Epithelial cell of prostate (primary cell): Measurements from ENCODE around the gene EPB41L1.

Experiments
- DNase-seq: peaks from one replicate; pipeline ENCODE4 v3.0.0-alpha.2; 2011; ENCODE audit warnings: low read depth, low spot score
- H3K27ac ChIP-seq: fragments of 450-650 bp; 2 replicates; pipeline ENCODE4 v1.5.1; 2017; ENCODE audit warnings: mild to moderate bottlenecking

Gene EPB41L1

GRCh38 chr20:36183155-36183944 is 28.8 kb downstream of the EPB41L1 start:
- DNase-seq = no peak
- no peak overlapping the region for H3K27ac ChIP-seq

- no peak overlapping the region for H3K27ac ChIP-seq
- DNase-seq = no peak
Observed at GRCh38 chr20:36184816-36185776, 30.6 kb downstream of the EPB41L1 start.

DNA sequence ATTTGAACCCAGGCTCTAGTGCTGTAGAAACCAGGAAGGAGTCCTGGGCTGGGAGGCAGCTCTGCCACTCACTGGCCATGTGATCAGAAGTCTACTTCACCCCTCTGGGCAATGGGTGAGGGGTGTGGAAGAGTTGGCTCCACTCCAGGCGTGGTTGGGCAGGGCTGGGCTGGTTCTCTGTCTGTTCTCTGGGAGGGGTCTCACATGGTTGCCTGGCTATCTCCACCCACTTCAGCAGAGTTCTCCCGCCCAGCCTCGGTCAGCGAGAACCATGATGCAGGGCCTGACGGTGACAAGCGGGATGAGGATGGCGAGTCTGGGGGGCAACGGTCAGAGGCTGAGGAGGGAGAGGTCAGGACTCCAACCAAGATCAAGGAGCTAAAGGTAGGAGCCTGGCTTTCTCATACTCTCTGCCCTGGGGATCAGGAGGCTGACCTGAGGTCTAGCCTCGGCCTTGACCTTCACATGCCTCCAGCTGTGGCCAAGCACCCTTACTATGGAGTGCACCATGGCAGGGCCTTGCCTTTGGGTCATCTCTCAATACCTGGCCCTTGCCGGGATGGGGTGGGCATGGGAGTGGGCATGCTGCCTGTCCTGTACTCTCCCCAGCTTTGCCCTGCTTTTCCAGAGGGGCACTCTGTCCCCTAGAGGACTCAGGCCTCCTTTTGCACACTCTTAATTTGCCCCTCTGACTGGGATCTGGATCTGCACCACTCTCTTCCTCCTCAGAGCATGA is 39.6 kb downstream of the EPB41L1 start:
- DNase-seq = no peak
- no peak overlapping the region for H3K27ac ChIP-seq

DNA sequence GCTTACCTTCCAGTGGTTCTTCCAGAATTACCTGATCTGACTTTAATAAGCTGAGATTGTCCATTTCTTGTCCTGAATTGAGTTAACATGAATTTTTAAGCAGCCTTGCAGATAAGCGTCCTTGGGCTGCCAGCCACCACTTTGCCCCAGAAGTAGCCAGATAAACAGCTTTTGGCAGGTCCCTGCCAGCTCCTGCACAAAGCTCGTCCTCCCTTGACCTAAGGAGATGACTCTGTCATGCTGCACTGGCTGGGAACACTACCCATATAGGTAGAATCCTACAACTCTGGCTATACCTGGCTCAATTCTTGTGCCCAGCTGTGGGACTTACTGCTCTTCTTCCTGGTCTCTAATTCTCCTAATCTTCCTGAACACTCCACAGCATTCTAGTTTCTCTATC is 42.1 kb downstream of the EPB41L1 start:
- H3K27ac ChIP-seq = no peak overlapping the region
- DNase-seq = no peak

- H3K27ac ChIP-seq = no peak overlapping the region
- DNase-seq = peak; percentile 6
Observed at GRCh38 chr20:36197271-36197670, 42.7 kb downstream of the EPB41L1 start.

DNA sequence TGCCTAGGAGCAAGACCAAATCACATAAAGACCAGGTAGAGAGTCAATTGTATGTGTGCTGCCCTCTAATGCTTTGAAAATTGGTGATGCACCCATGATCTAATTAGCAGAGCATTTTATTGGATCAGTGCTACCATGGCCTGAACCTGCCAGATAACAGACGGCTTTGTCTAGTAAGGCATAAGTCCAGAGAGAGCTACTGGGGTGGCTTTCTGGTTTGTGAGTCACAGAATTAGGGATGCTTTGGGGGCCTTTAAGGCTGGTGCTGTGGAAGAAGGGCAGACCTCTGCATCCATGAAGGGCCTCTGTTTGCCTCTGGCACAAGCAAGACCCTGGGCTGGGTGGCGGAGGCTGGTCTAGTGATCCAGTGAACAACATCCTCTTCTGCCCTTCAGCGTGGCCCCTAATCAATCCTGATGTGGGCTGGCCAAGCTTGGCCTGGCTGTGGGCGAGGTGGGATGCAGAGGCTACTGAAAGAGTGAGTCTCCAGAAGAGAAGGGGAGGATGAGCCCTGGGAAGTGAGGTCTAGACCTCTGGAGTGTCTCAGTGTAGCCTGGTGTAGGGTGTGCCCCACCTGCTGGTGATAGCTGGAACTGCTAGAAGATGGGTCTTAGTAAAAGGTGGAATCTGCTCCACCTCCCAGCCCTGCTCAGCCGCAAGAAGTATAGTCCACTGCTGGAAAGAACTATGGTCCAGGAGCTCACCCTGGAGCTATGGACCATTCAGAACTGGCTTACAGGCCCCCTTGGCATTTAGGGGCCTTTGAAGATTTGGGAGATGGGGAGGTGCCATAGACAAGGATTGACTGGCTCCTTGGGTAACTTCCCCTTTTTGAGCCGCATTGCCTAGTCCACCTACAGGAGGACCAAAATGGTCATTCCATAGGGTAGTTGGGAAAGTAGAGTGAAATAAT is 45.1 kb downstream of the EPB41L1 start:
- no peak overlapping the region for H3K27ac ChIP-seq
- DNase-seq = no peak

DNA sequence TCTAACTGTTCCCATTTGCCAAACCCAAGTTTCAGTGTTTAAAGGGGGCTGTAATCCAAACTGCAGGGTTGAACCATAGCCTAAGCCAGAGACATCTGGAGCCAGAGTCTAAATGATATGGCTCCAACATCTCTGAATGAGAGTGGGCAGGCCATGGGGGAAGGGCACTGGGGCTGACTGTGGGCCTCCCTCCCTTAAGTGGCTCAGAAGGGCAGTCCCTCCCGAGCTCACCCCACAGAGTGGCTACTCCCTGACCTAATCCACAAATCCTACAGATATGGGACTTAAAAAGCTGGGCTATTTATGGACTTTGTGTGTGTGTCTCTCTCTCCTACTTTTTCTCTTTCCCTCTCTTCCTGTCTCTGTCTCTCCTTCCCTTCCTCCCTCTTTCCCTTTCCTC is 45.9 kb downstream of the EPB41L1 start:
- H3K27ac ChIP-seq = no peak overlapping the region
- DNase-seq = no peak

GRCh38 chr20:36201198-36201597 is 46.7 kb downstream of the EPB41L1 start:
- no peak for DNase-seq
- no peak overlapping the region for H3K27ac ChIP-seq

DNA sequence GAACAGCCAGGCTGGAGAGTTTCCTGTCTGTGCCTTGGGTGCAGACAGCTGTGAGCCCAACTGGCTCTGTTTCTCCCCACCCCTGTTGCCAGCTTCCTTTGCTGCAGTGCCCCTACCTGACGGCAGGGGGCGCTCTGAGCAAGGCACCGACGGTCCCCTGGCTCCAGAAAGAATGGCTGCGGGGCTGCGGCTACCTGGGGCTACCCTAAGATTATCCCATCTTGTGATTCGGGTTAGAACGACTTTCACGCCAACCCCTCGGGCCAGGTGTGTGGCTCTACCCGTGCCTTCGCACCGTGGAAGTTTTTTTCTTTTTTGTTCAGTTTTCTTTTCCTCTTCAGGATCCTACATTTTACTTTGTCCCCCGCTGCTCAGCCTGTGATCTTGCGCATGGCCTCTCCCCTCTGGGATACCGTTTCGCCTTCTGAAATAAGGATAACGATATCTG is 48.4 kb downstream of the EPB41L1 start:
- DNase-seq = no peak

GRCh38 chr20:36203861-36204260 is 49.3 kb downstream of the EPB41L1 start:
- DNase-seq = no peak
- no peak overlapping the region for H3K27ac ChIP-seq

More for the DNA sequence above, 48.4 kb downstream of the EPB41L1 start:
- H3K27ac ChIP-seq = no peak overlapping the region

GRCh38 chr20:36205026-36205425 is 50.5 kb downstream of the EPB41L1 start:
- DNase-seq = no peak
- H3K27ac ChIP-seq = no peak overlapping the region

DNA sequence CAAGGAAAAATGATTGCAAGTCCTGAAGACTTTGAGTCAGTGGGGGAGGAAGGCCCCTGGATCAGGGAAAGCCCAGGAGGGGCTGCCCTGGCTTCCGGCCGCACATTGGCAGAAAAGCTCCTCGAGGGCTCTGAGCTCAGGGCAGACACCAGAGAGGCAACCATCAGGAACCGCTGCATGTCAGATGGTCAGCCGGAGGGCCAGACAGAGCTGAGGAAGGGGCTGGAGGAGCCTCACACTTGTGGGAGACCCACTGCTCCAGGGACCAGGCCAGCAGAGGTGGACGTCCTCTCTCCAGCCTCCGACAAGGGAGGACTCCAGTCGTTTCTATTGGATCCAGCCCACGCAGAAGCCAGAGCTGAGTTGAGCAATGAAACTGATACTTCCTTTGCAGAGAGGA is 51.5 kb downstream of the EPB41L1 start:
- H3K27ac ChIP-seq = no peak overlapping the region

GRCh38 chr20:36206641-36207040 is 52.1 kb downstream of the EPB41L1 start:
- DNase-seq = no peak
- no peak overlapping the region for H3K27ac ChIP-seq

More for the DNA sequence above, 51.5 kb downstream of the EPB41L1 start:
- no peak for DNase-seq

GRCh38 chr20:36207602-36208001 is 53.1 kb downstream of the EPB41L1 start:
- no peak overlapping the region for H3K27ac ChIP-seq
- DNase-seq = no peak

GRCh38 chr20:36208257-36208656 is 53.7 kb downstream of the EPB41L1 start:
- no peak overlapping the region for H3K27ac ChIP-seq
- no peak for DNase-seq

DNA sequence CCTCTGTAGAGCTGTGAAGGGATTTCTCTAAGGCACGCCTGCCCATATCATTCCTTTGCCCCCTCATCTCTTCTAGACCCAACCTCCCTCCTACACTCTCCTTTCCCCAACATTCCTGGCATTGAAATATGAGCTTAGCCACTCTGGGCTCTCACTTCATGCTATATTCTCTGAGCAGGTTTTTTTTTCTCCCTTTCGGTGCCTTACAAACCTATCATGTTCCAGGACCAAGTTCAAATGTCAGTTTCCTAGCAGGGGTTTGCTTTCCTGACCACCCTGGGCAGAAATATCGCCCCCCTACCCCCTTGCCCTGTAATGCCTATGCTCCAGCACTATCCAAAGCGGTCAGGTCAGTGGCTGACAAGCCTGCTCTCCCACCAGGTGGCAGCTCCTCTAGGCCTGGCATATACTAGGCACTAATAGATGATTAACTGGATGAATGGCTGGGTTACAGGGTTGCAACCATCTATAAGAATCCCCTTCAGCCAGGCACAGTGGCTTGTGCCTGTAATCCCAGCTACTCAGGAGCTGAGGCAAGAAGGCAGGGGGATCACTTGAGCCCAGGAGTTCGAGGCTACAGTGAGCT is 56.0 kb downstream of the EPB41L1 start:
- H3K27ac ChIP-seq = no peak overlapping the region
- DNase-seq = no peak

GRCh38 chr20:36213362-36213761 is 58.8 kb downstream of the EPB41L1 start:
- H3K27ac ChIP-seq = no peak overlapping the region
- DNase-seq = no peak

DNA sequence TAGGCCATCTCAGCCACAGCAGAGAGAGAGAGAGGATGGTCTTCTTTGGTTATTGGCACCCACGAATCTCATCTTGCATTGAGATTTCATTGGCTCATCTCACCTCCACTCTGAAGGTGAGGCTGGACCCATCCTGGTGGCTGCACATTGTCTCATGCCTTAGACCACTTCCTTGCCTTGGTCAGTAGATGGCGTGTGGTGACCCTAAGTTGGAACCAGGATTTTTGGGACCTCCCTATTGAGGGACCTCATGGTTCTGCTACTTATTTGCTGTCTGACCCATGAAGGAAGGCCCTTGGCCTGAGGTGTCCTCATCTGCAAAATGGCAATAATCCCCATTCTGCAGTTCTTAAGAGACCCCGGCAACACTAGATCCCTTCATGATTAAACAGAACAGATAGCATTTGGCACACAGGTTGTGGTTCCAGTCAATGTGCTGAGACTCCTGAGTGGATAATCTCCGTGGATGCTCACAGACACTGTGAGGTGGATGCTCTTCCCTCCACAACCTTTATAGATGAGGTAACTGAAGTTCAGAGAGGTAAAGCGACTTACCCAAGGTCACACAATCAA is 60.2 kb downstream of the EPB41L1 start:
- no peak overlapping the region for H3K27ac ChIP-seq
- no peak for DNase-seq

GRCh38 chr20:36215778-36216177 is 61.2 kb downstream of the EPB41L1 start:
- no peak overlapping the region for H3K27ac ChIP-seq
- DNase-seq = no peak
